ENCODE measurements around the gene CXCL14. TPM values are rescaled to one million over a fixed set of nuclear protein-coding genes. Genes with fewer than 3 reads are reported as not detected.
A peak's percentile ranks its signal among the peaks of the same experiment; 100 is the strongest.

The CXCL14 gene
- total RNA-seq, 1 donor from 2014 or later, result not detected

DNA sequence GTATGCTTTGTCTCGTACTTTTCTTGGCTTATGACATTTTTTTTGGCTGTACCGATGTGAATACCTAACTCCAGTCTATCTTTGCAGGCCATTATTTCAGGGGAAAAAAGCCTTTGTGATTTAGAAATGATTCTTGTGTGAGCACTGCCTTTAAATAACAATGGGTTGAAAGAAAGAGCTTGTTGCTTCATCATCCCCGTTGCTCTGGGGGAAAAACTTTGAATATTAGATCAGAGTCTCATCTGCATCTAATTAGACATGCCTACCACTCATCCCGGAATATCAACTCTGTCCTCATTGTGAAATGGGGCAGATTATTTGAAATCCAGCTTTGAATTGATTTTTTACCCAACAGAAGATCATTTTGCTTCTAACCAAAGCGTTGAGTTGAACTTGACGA is 13.5 kb downstream of the CXCL14 start:
- Mint-ChIP-seq H3K36me3 (ENCODE audit: low read depth) (no peaks in the 10 kb centered on the region), H3K9me3 (ENCODE audit: low read depth) (no peaks in the 10 kb centered on the region), H3K27ac (ENCODE audit: unreplicated experiment) (no peak overlapping the region), H3K27me3 (ENCODE audit: low read depth) (peaks cover 18% of the 10 kb centered on the region), H3K4me1 (ENCODE audit: low read depth) (peaks cover 6% of the 10 kb centered on the region), H3K4me3 (ENCODE audit: unreplicated experiment) (no peak overlapping the region)
- no peak for DNase-seq (ENCODE audit: low spot score)
- no peak for TF ChIP-seq CTCF (IDR thresholded peaks at IDR 0.05)

DNA sequence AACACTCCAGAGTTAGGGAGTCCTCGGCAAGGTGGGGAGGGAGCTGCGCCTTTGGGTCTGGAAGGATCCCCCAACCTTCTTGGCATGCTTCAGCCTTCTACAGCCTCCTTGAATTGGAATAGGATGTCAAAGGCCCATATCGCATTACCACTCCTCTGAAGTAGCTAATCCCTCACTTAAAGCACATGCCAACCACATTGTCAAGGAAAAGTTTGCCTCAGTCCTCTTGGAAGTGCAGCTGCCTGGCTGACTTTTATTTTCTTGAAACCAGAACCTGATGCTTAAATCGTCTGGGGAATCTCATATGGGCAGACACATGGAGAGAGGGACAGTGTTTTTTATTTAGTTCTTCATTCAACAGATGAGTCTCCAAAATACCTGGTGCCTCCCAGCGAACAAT is 14.5 kb downstream of the CXCL14 start:
- H3K27me3 Mint-ChIP-seq (ENCODE audit: low read depth), result peaks cover 25% of the 10 kb centered on the region
- no peak for TF ChIP-seq CTCF (IDR thresholded peaks at IDR 0.05)

GRCh38 chr5:135561266-135561665 is 17.5 kb downstream of the CXCL14 start:
- H3K27me3 Mint-ChIP-seq (ENCODE audit: low read depth), result peaks cover 50% of the 10 kb centered on the region
- no peaks in the 10 kb centered on the region for H3K4me1 Mint-ChIP-seq (ENCODE audit: low read depth)
- H3K9me3 Mint-ChIP-seq (ENCODE audit: low read depth), result no peaks in the 10 kb centered on the region
- no peak overlapping the region for H3K27ac Mint-ChIP-seq (ENCODE audit: unreplicated experiment)
- no peak for TF ChIP-seq CTCF (IDR thresholded peaks at IDR 0.05)
- no peak overlapping the region for H3K4me3 Mint-ChIP-seq (ENCODE audit: unreplicated experiment)
- DNase-seq (ENCODE audit: low spot score), result peak; percentile 41
- no peaks in the 10 kb centered on the region for H3K36me3 Mint-ChIP-seq (ENCODE audit: low read depth)

More for the DNA sequence above, 14.5 kb downstream of the CXCL14 start:
- no peak for DNase-seq (ENCODE audit: low spot score)
- no peak overlapping the region for H3K27ac Mint-ChIP-seq (ENCODE audit: unreplicated experiment)
- H3K4me1 Mint-ChIP-seq (ENCODE audit: low read depth), result peaks cover 6% of the 10 kb centered on the region
- H3K4me3 Mint-ChIP-seq (ENCODE audit: unreplicated experiment), result no peak overlapping the region
- no peaks in the 10 kb centered on the region for H3K9me3 Mint-ChIP-seq (ENCODE audit: low read depth)
- no peaks in the 10 kb centered on the region for H3K36me3 Mint-ChIP-seq (ENCODE audit: low read depth)

GRCh38 chr5:135560858-135561257 is 17.9 kb downstream of the CXCL14 start:
- TF ChIP-seq CTCF (IDR thresholded peaks at IDR 0.05), result peak; percentile 94
- H3K4me1 Mint-ChIP-seq (ENCODE audit: low read depth), result no peaks in the 10 kb centered on the region
- peak; percentile 88 for DNase-seq (ENCODE audit: low spot score)
- peaks cover 50% of the 10 kb centered on the region for H3K27me3 Mint-ChIP-seq (ENCODE audit: low read depth)
- H3K4me3 Mint-ChIP-seq (ENCODE audit: unreplicated experiment), result no peak overlapping the region
- H3K36me3 Mint-ChIP-seq (ENCODE audit: low read depth), result no peaks in the 10 kb centered on the region
- no peak overlapping the region for H3K27ac Mint-ChIP-seq (ENCODE audit: unreplicated experiment)
- H3K9me3 Mint-ChIP-seq (ENCODE audit: low read depth), result no peaks in the 10 kb centered on the region

GRCh38 chr5:135559354-135559753 is 19.4 kb downstream of the CXCL14 start:
- Mint-ChIP-seq H3K36me3 (ENCODE audit: low read depth) (no peaks in the 10 kb centered on the region), H3K27ac (ENCODE audit: unreplicated experiment) (no peak overlapping the region), H3K9me3 (ENCODE audit: low read depth) (no peaks in the 10 kb centered on the region), H3K4me1 (ENCODE audit: low read depth) (no peaks in the 10 kb centered on the region), H3K4me3 (ENCODE audit: unreplicated experiment) (no peak overlapping the region), H3K27me3 (ENCODE audit: low read depth) (peaks cover 47% of the 10 kb centered on the region)
- TF ChIP-seq CTCF (IDR thresholded peaks at IDR 0.05), result no peak
- peak; percentile 24 for DNase-seq (ENCODE audit: low spot score)

All from chondrocyte (in vitro differentiated cells).